ENCODE measurements around the gene RCL1. TPM values are rescaled to one million over a fixed set of nuclear protein-coding genes. Genes with fewer than 3 reads are reported as not detected.

Gene RCL1
- total RNA-seq: 10 to 100 TPM; 27.0 to 49.4 TPM

DNA sequence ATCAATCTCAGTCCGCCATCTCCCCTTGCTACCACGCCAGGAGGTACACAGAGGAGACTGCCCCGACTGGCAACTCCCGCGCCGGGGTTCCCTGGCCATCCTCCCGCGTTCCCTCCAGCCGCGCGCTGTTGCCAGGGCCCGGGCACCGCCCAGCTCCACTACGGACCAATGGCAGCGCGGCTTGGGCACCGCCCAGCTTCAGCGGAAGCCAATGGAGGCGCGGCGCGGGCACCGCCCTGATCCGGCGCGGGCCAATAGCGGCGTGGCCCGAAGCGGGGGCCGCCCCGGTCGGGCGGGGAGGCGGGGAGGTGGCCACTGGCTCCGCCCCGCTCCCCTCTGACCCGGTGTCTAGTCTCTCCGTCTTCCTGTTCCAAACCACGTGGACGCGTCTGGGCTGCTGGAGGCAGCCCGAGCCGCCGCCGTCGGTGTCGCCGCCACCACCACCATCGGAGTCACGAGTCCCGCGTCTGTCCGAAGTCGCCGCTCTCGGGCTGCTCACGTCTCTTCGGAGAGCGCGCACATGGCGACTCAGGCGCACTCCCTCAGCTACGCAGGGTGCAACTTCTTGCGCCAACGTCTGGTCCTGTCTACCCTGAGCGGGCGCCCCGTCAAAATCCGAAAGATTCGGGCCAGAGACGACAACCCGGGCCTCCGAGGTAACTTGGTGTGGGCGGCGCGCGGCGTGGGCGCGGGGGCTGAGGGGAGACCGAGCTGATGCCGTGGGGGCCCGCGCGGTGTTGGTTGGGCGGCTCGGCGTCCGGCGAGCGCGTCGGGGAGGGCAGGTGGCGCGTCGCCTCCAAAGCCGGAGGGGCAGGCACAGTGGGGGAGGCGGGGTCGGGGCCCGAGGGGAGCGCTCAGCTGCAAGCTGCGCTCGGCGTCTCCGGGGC lies at the start of gene RCL1:
Gene RCL1 (plus strand): TSS at position 373 of the 887 bp plus-strand sequence. CDS start 148 bp downstream, at position 521.
- DNase-seq: peak; percentile 95 to 97 (median 95)
- Histone ChIP-seq H3K27me3 (no peaks in the 10 kb centered on the region), H3K4me1 (peaks cover 31% of the 10 kb centered on the region), H3K9me3 (no peaks in the 10 kb centered on the region), H3K27ac (peak within 1 kb of the TSS; percentile 80 to 95 (median 86)), H3K36me3 (replicated peaks in 1 of 2; ENCODE audit: insufficient read depth in 1 of 2, low read depth in 2 of 2) (no peaks in the 10 kb centered on the region), H3K4me3 (peak within 1 kb of the TSS; percentile 72 to 97)
- peak; percentile 98 for ATAC-seq
- TF ChIP-seq CTCF (IDR thresholded peaks at IDR 0.05) (no peak), POLR2A (IDR thresholded peaks at IDR 0.05) (peak; percentile 85 to 92 (median 89))
- WGBS, 2 donors: 0% methylated on average over 15 to 106 of the region's 106 CpGs
- intact Hi-C loops (cut with DNase I): no loop called here

GRCh38 chr9:4743131-4743875 lies 49.4 kb upstream of the RCL1 start:
- Histone ChIP-seq H3K4me1 (peaks cover 20% of the 10 kb centered on the region), H3K9me3 (no peaks in the 10 kb centered on the region), H3K27ac (peak overlapping the region in 1 of 4 donors; percentile 6), H3K27me3 (no peaks in the 10 kb centered on the region), H3K4me3 (no peak overlapping the region), H3K36me3 (replicated peaks in 1 of 2; ENCODE audit: insufficient read depth in 1 of 2, low read depth in 2 of 2) (no peaks in the 10 kb centered on the region)
- TF ChIP-seq CTCF (IDR thresholded peaks at IDR 0.05) (no peak), POLR2A (IDR thresholded peaks at IDR 0.05) (no peak)
- intact Hi-C loops (cut with DNase I): no loop called here
- no peak for DNase-seq
- ATAC-seq: no peak
- 61 to 63% methylated on average over 5 of the region's 5 CpGs for WGBS, 2 donors

GRCh38 chr9:4746278-4747030 lies 46.3 kb upstream of the RCL1 start:
- 69 to 81% methylated on average over 2 of the region's 2 CpGs for WGBS, 2 donors
- H3K4me3 ChIP-seq: no peak overlapping the region
- TF ChIP-seq CTCF (IDR thresholded peaks at IDR 0.05) (no peak), POLR2A (IDR thresholded peaks at IDR 0.05) (no peak)
- no peaks in the 10 kb centered on the region for H3K27me3 ChIP-seq
- no peak overlapping the region for H3K27ac ChIP-seq
- no peaks in the 10 kb centered on the region for H3K36me3 ChIP-seq (replicated peaks in 1 of 2; ENCODE audit: insufficient read depth in 1 of 2, low read depth in 2 of 2)
- no peaks in the 10 kb centered on the region for H3K9me3 ChIP-seq
- DNase-seq (no peak), ATAC-seq (no peak)
- intact Hi-C loops (cut with DNase I): no loop called here
- peaks cover 8% of the 10 kb centered on the region for H3K4me1 ChIP-seq

DNA sequence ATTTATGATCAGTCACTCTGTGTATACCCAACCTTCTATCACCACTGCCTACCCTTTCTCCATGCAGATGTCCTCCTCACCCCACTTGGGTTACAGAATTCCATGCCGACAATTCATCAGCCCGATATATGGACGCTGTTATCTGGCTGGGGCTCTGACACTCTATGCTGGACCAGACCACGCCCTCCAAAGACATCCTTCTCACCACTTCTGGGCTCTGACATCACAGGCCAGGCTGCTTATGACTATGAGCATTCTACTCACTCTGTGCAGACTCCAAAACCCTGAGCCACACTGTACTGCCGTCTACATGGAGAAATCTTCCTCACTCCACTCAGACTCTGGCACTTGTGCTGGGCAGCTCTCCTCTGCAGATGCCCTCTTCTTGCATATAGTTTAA lies 44.1 kb upstream of the RCL1 start:
- no peak for DNase-seq
- 89 to 91% methylated on average over 5 of the region's 5 CpGs for WGBS, 2 donors
- H3K4me1 ChIP-seq: peaks cover under 1% of the 10 kb centered on the region
- H3K4me3 ChIP-seq: no peak overlapping the region
- ATAC-seq: no peak
- H3K36me3 ChIP-seq (replicated peaks in 1 of 2; ENCODE audit: insufficient read depth in 1 of 2, low read depth in 2 of 2): no peaks in the 10 kb centered on the region
- H3K27ac ChIP-seq: no peak overlapping the region
- TF ChIP-seq POLR2A (IDR thresholded peaks at IDR 0.05) (no peak), CTCF (IDR thresholded peaks at IDR 0.05) (no peak)
- intact Hi-C loops (cut with DNase I): no loop called here
- H3K9me3 ChIP-seq: no peaks in the 10 kb centered on the region
- H3K27me3 ChIP-seq: no peaks in the 10 kb centered on the region
